GM12878 (cell line): Measurements from ENCODE around the gene ERP27. TPM values are rescaled to one million over a fixed set of nuclear protein-coding genes. Genes with fewer than 3 reads are reported as not detected.

Experiments used
- CHD2 ChIP-seq: IDR thresholded peaks from 2 replicates; pipeline ENCODE4 v1.6.1; 2011; ENCODE audit warnings: low read depth, low read length, improper control_type of control experiment, borderline replicate concordance
- GABPA ChIP-seq: IDR thresholded peaks from 2 replicates; pipeline ENCODE4 v1.6.1; 2014; ENCODE audit warnings: antibody characterized with exemption, low read depth, mild to moderate bottlenecking, inconsistent platforms
- GATAD2B ChIP-seq: fragments of 450-650 bp; conservative IDR thresholded peaks from 2 replicates; pipeline ENCODE4 v1.6.1; 2017; ENCODE audit warnings: low read depth, mild to moderate bottlenecking, moderate library complexity
- POLR2A ChIP-seq: IDR thresholded peaks from 2 replicates; pipeline ENCODE4 v1.6.1; 2011; ENCODE audit warnings: low read depth, mild to moderate bottlenecking, low read length
- POLR2AphosphoS5 ChIP-seq: IDR thresholded peaks from 2 replicates; pipeline ENCODE4 v1.6.1; 2011; ENCODE audit warnings: mild to moderate bottlenecking, low read length, inconsistent platforms
- SPI1 ChIP-seq: IDR thresholded peaks from 2 replicates; pipeline ENCODE4 v1.6.1; 2011; ENCODE audit warnings: low read depth, mild to moderate bottlenecking, low read length, moderate library complexity, borderline replicate concordance; ENCODE audit not compliant: insufficient read depth
- SREBF2 ChIP-seq: IDR thresholded peaks from 2 replicates; pipeline ENCODE4 v1.6.1; 2012; ENCODE audit warnings: mild to moderate bottlenecking, low read length
- SRF ChIP-seq, 2 experiments: IDR thresholded peaks; 2 replicates each; pipeline ENCODE4 v1.6.1; 2011; ENCODE audit warnings: low read depth in 2 of 2, low read length in 2 of 2, mild to moderate bottlenecking in 1 of 2, moderate library complexity in 1 of 2
- TAF1 ChIP-seq: IDR thresholded peaks from 2 replicates; pipeline ENCODE4 v1.6.1; 2011; ENCODE audit warnings: mild to moderate bottlenecking, low read depth, low read length, borderline replicate concordance
- ZBTB11 ChIP-seq: fragments of 450-650 bp; formaldehyde crosslinking; IDR thresholded peaks from 2 replicates; pipeline ENCODE4 v1.5.0; 2022; ENCODE audit warnings: mild to moderate bottlenecking, missing genetic modification characterization
- polyA plus RNA-seq, 11 experiments: library from polyadenylated mRNA; depleted of rRNA in 4 of 11; unstranded in 6 of 11; stranded (reverse) in 5 of 11; fragments of >200 nt; fragmentation: Nextera tagmentation in 4 of 11; fragmentation: Illumina TruSeq in 1 of 11; extraction: Ambion mirVana in 4 of 11; extraction: Trizol in 1 of 11; gene quantifications; 1 replicate in 1 of 11; 2 replicates in 10 of 11; pipeline versions ENCODE4 v1.2.1 to v1.2.3, GENCODE V29; 2011 to 2016; ENCODE audit warnings: inconsistent platforms in 2 of 11, missing spikeins in 2 of 11, low read depth in 1 of 11
- total RNA-seq, 4 experiments: library from RNA; depleted of rRNA in 3 of 4; stranded (reverse); fragments of >200 nt in 3 of 4; fragmentation: Illumina TruSeq in 1 of 4; extraction: Trizol in 1 of 4; gene quantifications; 2 replicates each; pipeline versions ENCODE4 v1.2.1 to v1.2.3, GENCODE V29; 2013 to 2021
- TF ChIP-seq, protein P1 (sequence below): fragments of 450-650 bp; IDR thresholded peaks from 2 replicates; pipeline ENCODE4 v1.6.1; 2017; ENCODE audit warnings: antibody characterized with exemption, mild to moderate bottlenecking, moderate library complexity
- TF ChIP-seq, protein P2 (sequence below): IDR thresholded peaks from 2 replicates; pipeline ENCODE4 v1.6.1; 2011; ENCODE audit warnings: mild to moderate bottlenecking, low read depth, low read length, moderate library complexity; ENCODE audit not compliant: insufficient replicate concordance

ERP27 gene
- total and polyA plus RNA-seq, 10 of the 15 experiments (the other 5 are each of a cell fraction or from before 2014, with no cell fraction given) = 0.91 to 2.4 (median 1.4) TPM

- TF ChIP-seq, protein P1, sequence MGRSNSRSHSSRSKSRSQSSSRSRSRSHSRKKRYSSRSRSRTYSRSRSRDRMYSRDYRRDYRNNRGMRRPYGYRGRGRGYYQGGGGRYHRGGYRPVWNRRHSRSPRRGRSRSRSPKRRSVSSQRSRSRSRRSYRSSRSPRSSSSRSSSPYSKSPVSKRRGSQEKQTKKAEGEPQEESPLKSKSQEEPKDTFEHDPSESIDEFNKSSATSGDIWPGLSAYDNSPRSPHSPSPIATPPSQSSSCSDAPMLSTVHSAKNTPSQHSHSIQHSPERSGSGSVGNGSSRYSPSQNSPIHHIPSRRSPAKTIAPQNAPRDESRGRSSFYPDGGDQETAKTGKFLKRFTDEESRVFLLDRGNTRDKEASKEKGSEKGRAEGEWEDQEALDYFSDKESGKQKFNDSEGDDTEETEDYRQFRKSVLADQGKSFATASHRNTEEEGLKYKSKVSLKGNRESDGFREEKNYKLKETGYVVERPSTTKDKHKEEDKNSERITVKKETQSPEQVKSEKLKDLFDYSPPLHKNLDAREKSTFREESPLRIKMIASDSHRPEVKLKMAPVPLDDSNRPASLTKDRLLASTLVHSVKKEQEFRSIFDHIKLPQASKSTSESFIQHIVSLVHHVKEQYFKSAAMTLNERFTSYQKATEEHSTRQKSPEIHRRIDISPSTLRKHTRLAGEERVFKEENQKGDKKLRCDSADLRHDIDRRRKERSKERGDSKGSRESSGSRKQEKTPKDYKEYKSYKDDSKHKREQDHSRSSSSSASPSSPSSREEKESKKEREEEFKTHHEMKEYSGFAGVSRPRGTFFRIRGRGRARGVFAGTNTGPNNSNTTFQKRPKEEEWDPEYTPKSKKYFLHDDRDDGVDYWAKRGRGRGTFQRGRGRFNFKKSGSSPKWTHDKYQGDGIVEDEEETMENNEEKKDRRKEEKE = no peak
- TF ChIP-seq SRF (IDR thresholded peaks at IDR 0.05; ENCODE audit: low read depth in 2 of 2, low read length in 2 of 2) = no peak
- no peak for TF ChIP-seq GATAD2B
- TF ChIP-seq SPI1 = no peak
- TF ChIP-seq ZBTB11 = no peak
- TF ChIP-seq TAF1 = no peak
- 0 out of 2 replicates have a peak, but pooled peaks have one; percentile 16 for TF ChIP-seq POLR2A
- TF ChIP-seq, protein P2, sequence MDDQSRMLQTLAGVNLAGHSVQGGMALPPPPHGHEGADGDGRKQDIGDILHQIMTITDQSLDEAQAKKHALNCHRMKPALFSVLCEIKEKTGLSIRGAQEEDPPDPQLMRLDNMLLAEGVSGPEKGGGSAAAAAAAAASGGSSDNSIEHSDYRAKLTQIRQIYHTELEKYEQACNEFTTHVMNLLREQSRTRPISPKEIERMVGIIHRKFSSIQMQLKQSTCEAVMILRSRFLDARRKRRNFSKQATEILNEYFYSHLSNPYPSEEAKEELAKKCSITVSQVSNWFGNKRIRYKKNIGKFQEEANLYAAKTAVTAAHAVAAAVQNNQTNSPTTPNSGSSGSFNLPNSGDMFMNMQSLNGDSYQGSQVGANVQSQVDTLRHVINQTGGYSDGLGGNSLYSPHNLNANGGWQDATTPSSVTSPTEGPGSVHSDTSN = peak; percentile 26
- TF ChIP-seq CHD2 = no peak
- TF ChIP-seq POLR2AphosphoS5 = no peak
- TF ChIP-seq SREBF2 = no peak
- TF ChIP-seq GABPA = no peak
These were observed 12.1 kb upstream of the ERP27 start (continued) for GRCh38 chr12:14950421-14950820.
